ENCODE results near the gene C6orf62.

DNA sequence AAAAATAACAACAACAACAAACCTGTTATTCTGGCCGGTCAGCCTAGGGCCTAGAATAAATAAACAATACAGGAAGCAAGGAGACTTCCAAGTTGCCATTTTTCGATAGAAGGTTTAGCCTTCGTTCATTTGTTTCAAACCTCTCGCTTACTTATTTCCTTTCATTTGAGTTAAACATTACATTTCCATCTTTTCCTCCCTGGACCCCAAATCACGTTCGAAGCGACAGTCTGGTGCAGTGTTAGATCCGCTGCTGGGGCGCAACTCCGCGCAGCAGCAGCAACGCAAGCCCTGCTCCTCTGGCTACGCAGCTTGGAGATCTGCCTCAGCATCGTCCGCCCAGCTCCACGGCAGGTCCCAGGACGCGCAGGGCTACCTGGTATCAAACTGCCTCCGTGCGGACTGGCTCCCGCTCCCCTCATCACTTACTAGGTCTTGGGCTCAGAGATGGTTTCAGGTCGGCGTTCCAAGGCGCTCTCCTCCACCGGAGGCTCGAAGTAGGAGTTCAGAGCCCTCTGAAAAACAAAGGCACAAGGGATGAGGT is 52.8 kb downstream of the C6orf62 start:
- TF ChIP-seq POLR2AphosphoS5 (IDR thresholded peaks at IDR 0.05; ENCODE audit: borderline replicate concordance, low read depth, low read length) = no peak
- TF ChIP-seq EZH2 (IDR thresholded peaks at IDR 0.05) = no peak
- TF ChIP-seq FOXP2 (optimal IDR thresholded peaks at IDR 0.05; ENCODE audit: control extremely low read depth, extremely low read length, insufficient read depth) = no peak
